Smooth muscle cell of the brain vasculature (primary cell): ENCODE results near the gene SPATA9.

Experiments used
- DNase-seq: peaks from one replicate; pipeline ENCODE4 v3.0.0-alpha.2; 2012; ENCODE audit warnings: low read depth, low spot score

Gene SPATA9

GRCh38 chr5:95684361-95684760, 1.6 kb upstream of the SPATA9 start:
- DNase-seq, result no peak

- no peak for DNase-seq
Measured at GRCh38 chr5:95673081-95673480, 9.7 kb downstream of the SPATA9 start.

GRCh38 chr5:95672641-95673040, 10.2 kb downstream of the SPATA9 start:
- DNase-seq, result no peak

GRCh38 chr5:95671826-95672225, 11.0 kb downstream of the SPATA9 start:
- no peak for DNase-seq

GRCh38 chr5:95670568-95670967, 12.2 kb downstream of the SPATA9 start:
- DNase-seq, result no peak

GRCh38 chr5:95669985-95670384, 12.8 kb downstream of the SPATA9 start:
- DNase-seq, result no peak

- DNase-seq, result peak; percentile 91
Measured at GRCh38 chr5:95669540-95669939, 13.3 kb downstream of the SPATA9 start.

- no peak for DNase-seq
Measured at GRCh38 chr5:95668728-95669127, 14.1 kb downstream of the SPATA9 start.

GRCh38 chr5:95668216-95668615, 14.6 kb downstream of the SPATA9 start:
- DNase-seq, result no peak

GRCh38 chr5:95667678-95668077, 15.1 kb downstream of the SPATA9 start:
- DNase-seq, result no peak

GRCh38 chr5:95667061-95667618, 15.7 kb downstream of the SPATA9 start:
- no peak for DNase-seq

GRCh38 chr5:95664204-95664786, 18.5 kb downstream of the SPATA9 start:
- DNase-seq, result no peak

- DNase-seq, result no peak
Measured at GRCh38 chr5:95662946-95663345, 19.8 kb downstream of the SPATA9 start.

- no peak for DNase-seq
Measured at GRCh38 chr5:95660060-95660459, 22.7 kb downstream of the SPATA9 start.

GRCh38 chr5:95655575-95655974, 27.2 kb downstream of the SPATA9 start:
- no peak for DNase-seq

- no peak for DNase-seq
Measured at GRCh38 chr5:95654196-95654595, 28.6 kb downstream of the SPATA9 start.

- DNase-seq, result no peak
Measured at GRCh38 chr5:95652849-95653248, 29.9 kb downstream of the SPATA9 start.

- no peak for DNase-seq
Measured at GRCh38 chr5:95649842-95650620, 32.8 kb downstream of the SPATA9 start.

- DNase-seq, result no peak
Measured at GRCh38 chr5:95649274-95649673, 33.5 kb downstream of the SPATA9 start.

- DNase-seq, result no peak
Measured at GRCh38 chr5:95647886-95648860, 34.6 kb downstream of the SPATA9 start.

GRCh38 chr5:95646569-95647431, 36.0 kb downstream of the SPATA9 start, which contains the start of gene RFESD:
TSS of gene RFESD (plus strand) at chr5:95646777. CDS start at chr5:95652272, 5,495 bp downstream.
- DNase-seq, result peak; percentile 91
